H1 (cell line): ENCODE measurements around the gene DHRS4.

ENCODE experiments used
- CEBPB ChIP-seq: IDR thresholded peaks from 2 replicates; pipeline ENCODE4 v1.6.1; 2012; ENCODE audit warnings: low read depth, low read length
- EZH2 ChIP-seq: fragments of 200-600 bp; sonication (generic); IDR thresholded peaks from 2 replicates; pipeline ENCODE4 v1.7.1; 2012; ENCODE audit warnings: low read depth, mild to moderate bottlenecking, moderate library complexity, low read length, inconsistent platforms; ENCODE audit not compliant: severe bottlenecking
- GABPA ChIP-seq: IDR thresholded peaks from 2 replicates; pipeline ENCODE4 v1.6.1; 2011; ENCODE audit warnings: mild to moderate bottlenecking, low read length, moderate library complexity, borderline replicate concordance; ENCODE audit not compliant: insufficient read depth
- JUND ChIP-seq: IDR thresholded peaks from 2 replicates; pipeline ENCODE4 v1.6.1; 2011; ENCODE audit warnings: mild to moderate bottlenecking, improper control_type of control experiment, low read length
- KDM5A ChIP-seq: fragments of 200-600 bp; IDR thresholded peaks from 2 replicates; pipeline ENCODE4 v1.7.1; 2012; ENCODE audit warnings: mild to moderate bottlenecking, low read length, inconsistent platforms, mixed read lengths
- MAFK ChIP-seq: IDR thresholded peaks from 2 replicates; pipeline ENCODE4 v1.6.1; 2012; ENCODE audit warnings: low read depth, mild to moderate bottlenecking, improper control_type of control experiment, low read length
- POLR2A ChIP-seq, 2 experiments: IDR thresholded peaks; 1 replicate in 1 of 2; 2 replicates in 1 of 2; pipeline ENCODE4 v1.6.1; 2011; ENCODE audit warnings: low read depth in 2 of 2, low read length in 2 of 2, mild to moderate bottlenecking in 2 of 2; ENCODE audit errors: control extremely low read depth in 1 of 2
- POLR2AphosphoS5 ChIP-seq: IDR thresholded peaks from 2 replicates; pipeline ENCODE4 v1.6.1; 2011; ENCODE audit warnings: low read depth, low read length
- RBBP5 ChIP-seq: IDR thresholded peaks from 2 replicates; pipeline ENCODE4 v1.7.1; 2012; ENCODE audit warnings: low read depth, mild to moderate bottlenecking, inconsistent platforms, low read length, moderate library complexity, borderline replicate concordance
- RFX5 ChIP-seq: IDR thresholded peaks from 2 replicates; pipeline ENCODE4 v1.6.1; 2011; ENCODE audit warnings: low read depth, low read length, improper control_type of control experiment, borderline replicate concordance
- RXRA ChIP-seq: IDR thresholded peaks from 2 replicates; pipeline ENCODE4 v1.6.1; 2011; ENCODE audit warnings: low read depth, mild to moderate bottlenecking, low read length, moderate library complexity; ENCODE audit not compliant: insufficient read depth
- TF ChIP-seq, protein P1 (sequence below), 3 experiments: IDR thresholded peaks; 1 replicate in 2 of 3; 2 replicates in 1 of 3; pipeline versions ENCODE4 v1.5.1 to v1.6.1; 2011; ENCODE audit warnings: low read length in 3 of 3, mild to moderate bottlenecking in 3 of 3, inconsistent platforms in 2 of 3, low read depth in 1 of 3, moderate library complexity in 1 of 3; ENCODE audit not compliant: insufficient read depth in 1 of 3; ENCODE audit errors: control extremely low read depth in 1 of 3
- TF ChIP-seq, protein P2 (sequence below): IDR thresholded peaks from 2 replicates; pipeline ENCODE4 v1.6.1; 2012; ENCODE audit warnings: inconsistent platforms

GRCh38 chr14:23941230-23941629 lies 12.3 kb upstream of the DHRS4 start:
- TF ChIP-seq RFX5 = no peak
- no peak for TF ChIP-seq JUND
- TF ChIP-seq KDM5A = no peak
- no peak for TF ChIP-seq RBBP5
- no peak for TF ChIP-seq POLR2A (IDR thresholded peaks at IDR 0.05; ENCODE audit: control extremely low read depth in 1 of 2, low read depth in 2 of 2, low read length in 2 of 2)
- TF ChIP-seq, protein P1, sequence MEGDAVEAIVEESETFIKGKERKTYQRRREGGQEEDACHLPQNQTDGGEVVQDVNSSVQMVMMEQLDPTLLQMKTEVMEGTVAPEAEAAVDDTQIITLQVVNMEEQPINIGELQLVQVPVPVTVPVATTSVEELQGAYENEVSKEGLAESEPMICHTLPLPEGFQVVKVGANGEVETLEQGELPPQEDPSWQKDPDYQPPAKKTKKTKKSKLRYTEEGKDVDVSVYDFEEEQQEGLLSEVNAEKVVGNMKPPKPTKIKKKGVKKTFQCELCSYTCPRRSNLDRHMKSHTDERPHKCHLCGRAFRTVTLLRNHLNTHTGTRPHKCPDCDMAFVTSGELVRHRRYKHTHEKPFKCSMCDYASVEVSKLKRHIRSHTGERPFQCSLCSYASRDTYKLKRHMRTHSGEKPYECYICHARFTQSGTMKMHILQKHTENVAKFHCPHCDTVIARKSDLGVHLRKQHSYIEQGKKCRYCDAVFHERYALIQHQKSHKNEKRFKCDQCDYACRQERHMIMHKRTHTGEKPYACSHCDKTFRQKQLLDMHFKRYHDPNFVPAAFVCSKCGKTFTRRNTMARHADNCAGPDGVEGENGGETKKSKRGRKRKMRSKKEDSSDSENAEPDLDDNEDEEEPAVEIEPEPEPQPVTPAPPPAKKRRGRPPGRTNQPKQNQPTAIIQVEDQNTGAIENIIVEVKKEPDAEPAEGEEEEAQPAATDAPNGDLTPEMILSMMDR (IDR thresholded peaks at IDR 0.05; ENCODE audit: control extremely low read depth in 1 of 3, insufficient read depth in 1 of 3, low read depth in 1 of 3, low read length in 3 of 3) = no peak
- no peak for TF ChIP-seq CEBPB
- TF ChIP-seq, protein P2, sequence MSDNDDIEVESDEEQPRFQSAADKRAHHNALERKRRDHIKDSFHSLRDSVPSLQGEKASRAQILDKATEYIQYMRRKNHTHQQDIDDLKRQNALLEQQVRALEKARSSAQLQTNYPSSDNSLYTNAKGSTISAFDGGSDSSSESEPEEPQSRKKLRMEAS = no peak
- no peak for TF ChIP-seq GABPA
- TF ChIP-seq RXRA = no peak
- TF ChIP-seq POLR2AphosphoS5 = no peak
- no peak for TF ChIP-seq EZH2
- no peak for TF ChIP-seq MAFK
